Lower lobe of right lung (tissue), 2 donors: ENCODE measurements around the gene SULF2. TPM values are rescaled to one million over a fixed set of nuclear protein-coding genes. Genes with fewer than 3 reads are reported as not detected.

Source experiments
- ATAC-seq, 2 donors: fragments of 200-7000 bp; cut with Tn5 transposase; one replicate each; pipeline ENCODE4 v1.9.1; 2020 to 2022; ENCODE audit warnings: mild to moderate bottlenecking in 2 of 2, moderate library complexity in 2 of 2
- DNase-seq: peaks from one replicate; pipeline ENCODE4 v3.0.0-alpha.2; 2020
- H3K27ac ChIP-seq: fragments of 200-600 bp; one replicate; pipeline ENCODE4 v1.8.0; 2022
- H3K27me3 ChIP-seq: fragments of 200-600 bp; one replicate; pipeline ENCODE4 v1.8.0; 2022; ENCODE audit warnings: low read depth
- H3K36me3 ChIP-seq: fragments of 200-600 bp; one replicate; pipeline ENCODE4 v1.8.0; 2022; ENCODE audit warnings: mild to moderate bottlenecking
- H3K4me1 ChIP-seq: fragments of 200-600 bp; one replicate; pipeline ENCODE4 v1.8.0; 2022
- H3K4me3 ChIP-seq: fragments of 200-600 bp; one replicate; pipeline ENCODE4 v1.8.0; 2022; ENCODE audit warnings: mild to moderate bottlenecking
- H3K9me3 ChIP-seq: fragments of 200-600 bp; one replicate; pipeline ENCODE4 v1.8.0; 2022
- intact Hi-C: fragments of 100-400 bp; cut with DNase I; formaldehyde crosslinking; loops from one replicate; pipeline ENCODE4 v1.11.0; 2022
- total RNA-seq: library from RNA; stranded (reverse); fragmentation: NEBNext Ultra II Directional; extraction: Animal tissue kit (Norgen Biotek cat#: 25700); gene quantifications from one replicate; pipeline ENCODE4 v1.2.1, GENCODE V29; 2021
- TF ChIP-seq, protein P1 (sequence below): fragments of 200-600 bp; IDR thresholded peaks from one replicate; pipeline ENCODE4 v1.8.0; 2022; ENCODE audit warnings: antibody characterized with exemption, mild to moderate bottlenecking
- donor health status: DM: no; HTN: yes; CAD: no; lungs with severe emphysema.

Gene SULF2
- total RNA-seq, 1 donor from 2014 or later = 34.6 TPM

DNA sequence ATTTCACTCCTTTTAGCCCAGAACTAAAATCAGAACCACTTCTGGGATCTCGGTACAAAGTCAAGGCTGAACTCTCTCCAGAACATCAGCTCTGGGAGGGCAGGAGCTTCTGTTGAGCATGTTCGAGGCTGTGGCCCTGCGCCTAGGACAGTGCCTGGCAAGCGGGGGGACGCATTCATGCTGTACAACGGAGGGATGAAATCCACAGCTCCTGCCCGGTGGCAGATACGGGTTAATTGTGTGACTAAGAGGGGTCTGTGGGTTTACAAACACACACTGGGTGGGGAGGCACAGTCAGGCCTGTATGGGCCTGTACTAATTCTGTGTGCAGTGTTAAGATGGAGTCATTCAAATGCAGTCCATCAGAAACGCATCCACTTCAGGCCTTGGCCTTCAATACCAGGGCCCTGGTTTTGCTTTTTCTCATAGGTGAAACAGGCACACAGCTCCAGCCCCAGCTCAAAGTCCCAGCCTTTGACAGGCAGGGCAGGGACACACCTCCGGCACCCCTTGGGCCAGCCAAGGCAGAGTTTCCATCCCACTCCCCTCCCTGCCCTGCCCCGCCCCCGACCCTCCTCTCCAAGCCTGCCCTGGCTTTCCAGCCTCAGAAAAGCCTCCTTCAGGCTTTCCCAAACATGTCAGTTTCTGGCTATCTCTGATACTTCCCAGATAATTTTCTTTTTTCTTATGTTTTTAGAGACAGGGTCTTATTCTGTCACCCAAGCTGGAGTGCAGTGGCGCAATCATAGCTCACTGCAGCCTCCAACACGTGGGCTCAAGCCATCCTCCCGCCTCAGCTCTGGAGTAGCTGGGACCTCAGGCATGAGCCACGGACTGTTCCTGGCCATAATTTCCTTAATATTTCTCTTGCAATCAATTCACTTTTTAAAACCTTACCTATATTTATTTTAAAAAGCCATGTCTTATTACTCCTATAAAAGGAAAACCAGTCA lies 109.8 kb downstream of the SULF2 start:
- intact Hi-C loops = no loop called here
- H3K9me3 ChIP-seq = no peaks in the 10 kb centered on the region
- no peaks in the 10 kb centered on the region for H3K4me1 ChIP-seq
- H3K4me3 ChIP-seq = no peak overlapping the region
- ATAC-seq (no peak), DNase-seq (no peak)
- no peaks in the 10 kb centered on the region for H3K27me3 ChIP-seq
- no peak overlapping the region for H3K27ac ChIP-seq
- TF ChIP-seq, protein P1, sequence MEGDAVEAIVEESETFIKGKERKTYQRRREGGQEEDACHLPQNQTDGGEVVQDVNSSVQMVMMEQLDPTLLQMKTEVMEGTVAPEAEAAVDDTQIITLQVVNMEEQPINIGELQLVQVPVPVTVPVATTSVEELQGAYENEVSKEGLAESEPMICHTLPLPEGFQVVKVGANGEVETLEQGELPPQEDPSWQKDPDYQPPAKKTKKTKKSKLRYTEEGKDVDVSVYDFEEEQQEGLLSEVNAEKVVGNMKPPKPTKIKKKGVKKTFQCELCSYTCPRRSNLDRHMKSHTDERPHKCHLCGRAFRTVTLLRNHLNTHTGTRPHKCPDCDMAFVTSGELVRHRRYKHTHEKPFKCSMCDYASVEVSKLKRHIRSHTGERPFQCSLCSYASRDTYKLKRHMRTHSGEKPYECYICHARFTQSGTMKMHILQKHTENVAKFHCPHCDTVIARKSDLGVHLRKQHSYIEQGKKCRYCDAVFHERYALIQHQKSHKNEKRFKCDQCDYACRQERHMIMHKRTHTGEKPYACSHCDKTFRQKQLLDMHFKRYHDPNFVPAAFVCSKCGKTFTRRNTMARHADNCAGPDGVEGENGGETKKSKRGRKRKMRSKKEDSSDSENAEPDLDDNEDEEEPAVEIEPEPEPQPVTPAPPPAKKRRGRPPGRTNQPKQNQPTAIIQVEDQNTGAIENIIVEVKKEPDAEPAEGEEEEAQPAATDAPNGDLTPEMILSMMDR = no peak
- H3K36me3 ChIP-seq = peaks cover 9% of the 10 kb centered on the region

DNA sequence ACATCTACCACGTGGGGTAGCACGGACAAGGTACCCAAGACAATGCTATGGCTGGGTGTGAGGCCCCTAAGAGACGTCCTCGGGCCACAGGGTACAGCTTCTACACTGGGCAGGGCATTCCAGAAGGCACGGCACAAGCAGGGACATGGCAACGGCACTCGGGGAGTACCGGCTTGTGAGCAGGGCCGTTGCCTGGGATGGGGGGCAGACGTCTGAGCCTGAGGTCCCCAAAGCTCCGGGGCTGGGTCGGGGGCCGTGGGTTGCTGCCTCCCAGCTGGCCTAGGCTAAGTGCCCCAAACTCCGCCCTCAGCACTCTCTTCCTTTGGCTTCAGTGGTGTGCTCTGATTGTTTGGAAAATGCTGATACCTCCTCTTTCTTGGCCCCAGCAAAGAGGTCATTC lies 110.6 kb downstream of the SULF2 start:
- TF ChIP-seq, protein P1 = no peak
- DNase-seq (no peak), ATAC-seq (no peak)
- Histone ChIP-seq H3K36me3 (peaks cover 9% of the 10 kb centered on the region), H3K27ac (no peak overlapping the region), H3K4me3 (no peak overlapping the region), H3K27me3 (no peaks in the 10 kb centered on the region), H3K4me1 (no peaks in the 10 kb centered on the region), H3K9me3 (no peaks in the 10 kb centered on the region)
- intact Hi-C loops = no loop called here

DNA sequence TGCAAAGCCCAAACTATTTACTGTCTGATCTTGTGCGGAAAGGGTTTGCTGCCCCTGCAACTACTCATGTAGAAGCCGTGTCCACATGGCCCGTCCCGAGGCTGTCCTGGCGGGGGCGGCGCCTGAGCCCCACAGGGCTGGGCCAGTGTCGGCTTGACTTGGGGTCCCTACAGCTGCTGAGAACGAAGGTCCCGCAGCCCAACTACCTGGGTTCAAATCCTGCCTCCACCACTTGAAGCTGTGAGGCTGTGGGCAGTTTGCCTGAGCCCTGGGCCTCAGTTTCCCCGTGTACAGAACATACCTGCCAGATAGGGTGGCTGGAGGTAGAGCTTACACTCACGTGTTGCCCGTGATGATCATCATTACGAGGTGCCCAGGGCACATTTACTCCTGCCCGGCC lies 111.1 kb downstream of the SULF2 start:
- no peaks in the 10 kb centered on the region for H3K9me3 ChIP-seq
- H3K27ac ChIP-seq = no peak overlapping the region
- H3K4me1 ChIP-seq = no peaks in the 10 kb centered on the region
- H3K27me3 ChIP-seq = no peaks in the 10 kb centered on the region
- no peak overlapping the region for H3K4me3 ChIP-seq
- DNase-seq (no peak), ATAC-seq (no peak)
- TF ChIP-seq, protein P1 = no peak
- intact Hi-C loops = no loop called here
- H3K36me3 ChIP-seq = peaks cover 9% of the 10 kb centered on the region

DNA sequence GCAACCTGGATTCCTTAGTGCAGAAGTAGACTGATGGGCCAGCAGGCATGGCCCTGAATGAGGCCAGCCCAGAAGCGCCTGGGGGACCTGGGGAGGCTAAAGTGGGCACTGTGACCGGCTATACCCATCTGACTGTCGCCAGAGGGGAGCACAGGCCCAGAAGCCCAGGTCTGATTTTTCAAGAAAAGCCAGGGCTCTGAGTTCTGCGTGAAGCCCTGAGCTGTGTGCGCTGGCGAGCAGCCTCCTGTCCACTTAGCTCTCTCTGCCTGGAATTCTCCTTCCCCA lies 111.7 kb downstream of the SULF2 start:
- Histone ChIP-seq H3K36me3 (peaks cover 9% of the 10 kb centered on the region), H3K4me3 (no peak overlapping the region), H3K9me3 (no peaks in the 10 kb centered on the region), H3K27me3 (no peaks in the 10 kb centered on the region), H3K4me1 (no peaks in the 10 kb centered on the region), H3K27ac (no peak overlapping the region)
- ATAC-seq = no peak
- intact Hi-C loops = no loop called here
- no peak for DNase-seq
- TF ChIP-seq, protein P1 = no peak

DNA sequence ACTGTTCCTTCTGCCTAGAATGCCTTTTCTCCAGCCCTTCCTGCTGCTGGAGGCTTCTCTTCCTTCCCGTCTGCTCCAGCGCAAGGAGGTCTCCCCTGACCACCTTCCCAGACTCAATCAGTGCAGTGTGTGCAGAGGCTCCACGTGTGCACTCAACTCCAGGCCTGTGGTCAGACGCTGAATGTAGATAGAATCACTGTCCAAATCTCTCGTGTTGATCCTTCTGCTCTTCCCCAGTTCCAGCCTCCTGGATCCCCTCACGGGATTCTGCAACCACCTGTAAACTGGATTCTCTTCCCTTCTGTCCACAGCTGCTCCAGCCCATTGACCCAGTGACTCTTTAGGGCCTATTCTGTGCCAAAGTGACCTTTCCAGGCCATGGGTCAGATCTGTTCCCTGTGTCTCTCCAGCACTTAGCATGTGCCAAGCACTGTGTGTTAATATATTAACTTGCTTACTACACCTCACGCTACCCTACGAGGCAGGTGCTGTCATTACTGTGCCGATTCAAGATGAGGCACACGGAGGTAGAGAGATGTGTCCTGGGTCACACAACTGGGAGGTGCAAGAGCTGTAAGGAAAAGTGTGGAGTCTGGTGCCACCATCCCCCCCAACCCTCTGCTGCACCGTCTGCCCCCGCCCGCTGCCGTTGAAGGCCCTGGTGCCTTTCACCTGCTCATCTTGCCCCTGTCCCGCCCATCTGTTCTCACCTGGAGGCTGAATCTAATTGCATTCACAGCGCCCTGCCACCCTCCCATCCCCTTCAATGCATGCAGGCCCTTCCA lies 112.2 kb downstream of the SULF2 start:
- intact Hi-C loops = no loop called here
- Histone ChIP-seq H3K36me3 (peaks cover 14% of the 10 kb centered on the region), H3K4me3 (no peak overlapping the region), H3K27ac (no peak overlapping the region), H3K9me3 (no peaks in the 10 kb centered on the region), H3K4me1 (no peaks in the 10 kb centered on the region), H3K27me3 (no peaks in the 10 kb centered on the region)
- ATAC-seq = no peak
- TF ChIP-seq, protein P1 = no peak
- no peak for DNase-seq
